Lung microvascular endothelial cell (primary cell): ENCODE results near the gene SEMA4A. TPM values are rescaled to one million over a fixed set of nuclear protein-coding genes. Genes with fewer than 3 reads are reported as not detected.

ENCODE experiments used
- total RNA-seq: library from RNA; depleted of rRNA; stranded (reverse); fragments of >200 nt; gene quantifications from 2 replicates; pipeline ENCODE4 v1.2.1, GENCODE V29; 2014

The SEMA4A gene
- total RNA-seq, 1 donor from 2014 or later = 0.20 TPM

Other genes starting within 250 kb of the SEMA4A start
- gene RIT1, start 242.2 kb upstream of the SEMA4A start, total RNA-seq = 19.0 and 26.0 TPM in 2 replicates
- 9.4 and 13.5 TPM in 2 replicates for gene KHDC4, start 219.2 kb upstream of the SEMA4A start, total RNA-seq
- gene RXFP4, start 211.9 kb upstream of the SEMA4A start, total RNA-seq = not detected in 2 replicates
- 59.3 and 69.4 TPM in 2 replicates for gene ARHGEF2, start 175.0 kb upstream of the SEMA4A start, total RNA-seq
- gene SSR2, start 132.6 kb upstream of the SEMA4A start, total RNA-seq = 342 and 396 TPM in 2 replicates
- 9.8 and 12.1 TPM in 2 replicates for gene UBQLN4, start 99.8 kb upstream of the SEMA4A start, total RNA-seq
- 98.6 and 101 TPM in 2 replicates for gene LAMTOR2, start 98.8 kb upstream of the SEMA4A start, total RNA-seq
- not detected in 2 replicates for gene RAB25, start 92.4 kb upstream of the SEMA4A start, total RNA-seq
- 3.4 and 4.8 TPM in 2 replicates for gene MEX3A, start 71.1 kb upstream of the SEMA4A start, total RNA-seq
- 187 and 399 TPM in 2 replicates for gene LMNA, start 38.9 kb upstream of the SEMA4A start, total RNA-seq
- 7.0 and 9.3 TPM in 2 replicates for gene SLC25A44, start 40.5 kb downstream of the SEMA4A start, total RNA-seq
- gene PMF1, start 59.4 kb downstream of the SEMA4A start, total RNA-seq = 39.9 and 45.8 TPM in 2 replicates
- gene BGLAP, start 88.6 kb downstream of the SEMA4A start, total RNA-seq = under 0.01 and 0.20 TPM in 2 replicates
- 0.22 and 0.60 TPM in 2 replicates for gene PAQR6, start 94.5 kb downstream of the SEMA4A start, total RNA-seq
- gene SMG5, start 129.2 kb downstream of the SEMA4A start, total RNA-seq = 29.9 and 53.2 TPM in 2 replicates
- gene TMEM79, start 130.7 kb downstream of the SEMA4A start, total RNA-seq = 0.44 and 0.79 TPM in 2 replicates
- gene GLMP, start 142.1 kb downstream of the SEMA4A start, total RNA-seq = 38.3 and 56.4 TPM in 2 replicates
- 0.20 TPM in 1 of 2 replicates, not detected in the other for gene VHLL, start 145.7 kb downstream of the SEMA4A start, total RNA-seq
- 374 and 548 TPM in 2 replicates for gene CCT3, start 184.7 kb downstream of the SEMA4A start, total RNA-seq
- gene TSACC, start 184.9 kb downstream of the SEMA4A start, total RNA-seq = 0.22 TPM in 1 of 2 replicates, not detected in the other
- not detected in 2 replicates for gene RHBG, start 215.6 kb downstream of the SEMA4A start, total RNA-seq